Nephron progenitor cell (in vitro differentiated cells): ENCODE data around the gene TAF4B.

Experiments used
- DNase-seq: peaks from one replicate; pipeline ENCODE4 v3.0.0; 2021
- H3K27ac Mint-ChIP-seq: 2 replicates; pipeline ENCODE4 v1.8.0; 2021; ENCODE audit warnings: mild to moderate bottlenecking, moderate library complexity, mixed read lengths
- H3K27me3 Mint-ChIP-seq: 2 replicates; pipeline ENCODE4 v1.8.0; 2021; ENCODE audit warnings: mild to moderate bottlenecking, low read depth, mixed read lengths; ENCODE audit not compliant: poor library complexity
- H3K36me3 Mint-ChIP-seq: 2 replicates; pipeline ENCODE4 v1.8.0; 2021; ENCODE audit warnings: low read depth, mixed read lengths
- H3K4me1 Mint-ChIP-seq: 2 replicates; pipeline ENCODE4 v1.8.0; 2021; ENCODE audit warnings: mixed read lengths
- H3K4me3 Mint-ChIP-seq: 2 replicates; pipeline ENCODE4 v1.8.0; 2021; ENCODE audit warnings: mild to moderate bottlenecking, moderate library complexity, mixed read lengths
- H3K9me3 Mint-ChIP-seq: 2 replicates; pipeline ENCODE4 v1.8.0; 2021; ENCODE audit warnings: mild to moderate bottlenecking, moderate library complexity, mixed read lengths
- CTCF ChIP-seq: fragments of 200-600 bp; sonication (generic); IDR thresholded peaks from 2 replicates; pipeline ENCODE4 v1.5.0; 2021; ENCODE audit warnings: antibody characterized with exemption

TAF4B gene, protein sequence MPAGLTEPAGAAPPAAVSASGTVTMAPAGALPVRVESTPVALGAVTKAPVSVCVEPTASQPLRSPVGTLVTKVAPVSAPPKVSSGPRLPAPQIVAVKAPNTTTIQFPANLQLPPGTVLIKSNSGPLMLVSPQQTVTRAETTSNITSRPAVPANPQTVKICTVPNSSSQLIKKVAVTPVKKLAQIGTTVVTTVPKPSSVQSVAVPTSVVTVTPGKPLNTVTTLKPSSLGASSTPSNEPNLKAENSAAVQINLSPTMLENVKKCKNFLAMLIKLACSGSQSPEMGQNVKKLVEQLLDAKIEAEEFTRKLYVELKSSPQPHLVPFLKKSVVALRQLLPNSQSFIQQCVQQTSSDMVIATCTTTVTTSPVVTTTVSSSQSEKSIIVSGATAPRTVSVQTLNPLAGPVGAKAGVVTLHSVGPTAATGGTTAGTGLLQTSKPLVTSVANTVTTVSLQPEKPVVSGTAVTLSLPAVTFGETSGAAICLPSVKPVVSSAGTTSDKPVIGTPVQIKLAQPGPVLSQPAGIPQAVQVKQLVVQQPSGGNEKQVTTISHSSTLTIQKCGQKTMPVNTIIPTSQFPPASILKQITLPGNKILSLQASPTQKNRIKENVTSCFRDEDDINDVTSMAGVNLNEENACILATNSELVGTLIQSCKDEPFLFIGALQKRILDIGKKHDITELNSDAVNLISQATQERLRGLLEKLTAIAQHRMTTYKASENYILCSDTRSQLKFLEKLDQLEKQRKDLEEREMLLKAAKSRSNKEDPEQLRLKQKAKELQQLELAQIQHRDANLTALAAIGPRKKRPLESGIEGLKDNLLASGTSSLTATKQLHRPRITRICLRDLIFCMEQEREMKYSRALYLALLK

GRCh38 chr18:26226229-26227050 lies at the start of gene TAF4B:
TSS of gene TAF4B (plus strand) at chr18:26226445. CDS start at chr18:26226934, 489 bp downstream.
- Mint-ChIP-seq H3K4me1 (peaks cover 39% of the 10 kb centered on the region), H3K4me3 (peak within 1 kb of the TSS; percentile 96), H3K36me3 (peaks cover 5% of the 10 kb centered on the region), H3K9me3 (peaks cover 5% of the 10 kb centered on the region), H3K27ac (peak within 1 kb of the TSS; percentile 79), H3K27me3 (peaks cover 15% of the 10 kb centered on the region)
- no peak for TF ChIP-seq CTCF
- DNase-seq = peak; percentile 97

DNA sequence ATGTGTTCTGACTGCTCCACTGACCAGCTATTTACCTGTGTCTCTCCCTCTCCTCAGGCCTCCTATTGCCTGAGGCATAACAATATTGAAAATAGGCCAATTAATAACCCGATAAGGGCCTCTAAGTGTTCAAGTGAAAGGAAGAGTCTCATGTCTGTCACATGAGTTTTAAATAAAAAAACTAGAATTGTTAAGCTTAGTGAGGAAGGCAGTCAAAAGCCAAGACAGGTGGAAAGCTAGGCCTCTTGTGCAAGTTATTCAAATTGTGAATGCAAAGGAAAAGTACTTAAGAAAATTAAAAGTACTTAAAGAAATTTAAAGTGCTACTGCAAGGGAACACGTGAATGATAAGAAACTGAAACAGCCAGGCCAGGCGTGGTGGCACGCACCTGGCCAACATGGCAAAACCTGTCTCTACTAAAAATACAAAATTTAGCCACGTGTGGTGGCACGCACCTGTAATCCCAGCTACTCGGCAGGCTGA lies 44.9 kb upstream of the TAF4B start:
- H3K4me3 Mint-ChIP-seq = no peak overlapping the region
- no peak for TF ChIP-seq CTCF
- H3K27ac Mint-ChIP-seq = no peak overlapping the region
- no peaks in the 10 kb centered on the region for H3K4me1 Mint-ChIP-seq
- H3K9me3 Mint-ChIP-seq = peaks cover 7% of the 10 kb centered on the region
- H3K36me3 Mint-ChIP-seq = no peaks in the 10 kb centered on the region
- DNase-seq = no peak
- H3K27me3 Mint-ChIP-seq = no peaks in the 10 kb centered on the region

- H3K9me3 Mint-ChIP-seq = peaks cover 18% of the 10 kb centered on the region
- no peaks in the 10 kb centered on the region for H3K27me3 Mint-ChIP-seq
- TF ChIP-seq CTCF = no peak
- DNase-seq = no peak
- no peak overlapping the region for H3K4me3 Mint-ChIP-seq
- H3K27ac Mint-ChIP-seq = no peak overlapping the region
- H3K36me3 Mint-ChIP-seq = no peaks in the 10 kb centered on the region
- H3K4me1 Mint-ChIP-seq = no peaks in the 10 kb centered on the region
Observed at GRCh38 chr18:26183395-26184112, 42.7 kb upstream of the TAF4B start.

DNA sequence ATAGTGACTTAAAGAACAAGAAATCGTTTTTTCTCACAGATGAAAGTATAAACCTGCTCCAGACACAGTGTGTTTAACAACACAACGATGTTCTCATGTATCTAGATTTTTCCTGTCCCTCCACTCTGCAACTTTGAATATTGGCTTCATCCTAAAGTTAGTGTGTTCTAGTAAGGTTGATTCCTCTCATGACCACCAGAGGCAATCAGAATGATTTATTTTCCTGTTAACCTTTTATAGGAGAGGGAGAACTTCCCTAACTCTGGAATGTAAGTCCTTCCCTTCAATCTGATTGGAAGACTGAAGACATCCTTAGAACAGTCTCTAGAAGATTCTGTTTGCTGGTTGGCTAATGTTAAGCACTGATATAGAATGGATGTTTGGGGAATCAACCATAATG lies 41.0 kb upstream of the TAF4B start:
- H3K36me3 Mint-ChIP-seq = no peaks in the 10 kb centered on the region
- no peak for TF ChIP-seq CTCF
- H3K27me3 Mint-ChIP-seq = peaks cover 4% of the 10 kb centered on the region
- H3K27ac Mint-ChIP-seq = no peak overlapping the region
- H3K9me3 Mint-ChIP-seq = peaks cover 18% of the 10 kb centered on the region
- H3K4me3 Mint-ChIP-seq = no peak overlapping the region
- no peaks in the 10 kb centered on the region for H3K4me1 Mint-ChIP-seq
- DNase-seq = no peak

DNA sequence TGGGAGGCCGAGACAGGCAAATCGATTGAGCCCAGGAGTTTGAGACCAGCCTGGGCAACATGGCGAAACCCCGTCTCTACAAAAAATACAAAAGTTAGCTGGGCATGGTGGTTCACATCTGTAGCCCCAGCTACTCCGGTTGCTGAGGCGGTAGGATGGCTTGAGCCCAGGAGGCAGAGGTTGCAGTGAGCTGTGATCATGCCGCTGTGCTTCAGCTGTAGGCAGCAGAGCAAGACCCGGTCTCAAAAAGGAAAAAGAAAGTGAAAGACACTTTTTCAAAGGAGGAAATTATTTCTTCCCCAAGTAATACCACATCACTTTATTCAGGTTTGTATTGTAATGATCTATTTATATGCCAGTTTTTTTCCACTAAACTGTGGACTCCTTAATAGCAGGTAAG lies 35.7 kb upstream of the TAF4B start:
- H3K4me3 Mint-ChIP-seq = no peak overlapping the region
- no peaks in the 10 kb centered on the region for H3K4me1 Mint-ChIP-seq
- H3K9me3 Mint-ChIP-seq = peaks cover 11% of the 10 kb centered on the region
- no peak for DNase-seq
- H3K27ac Mint-ChIP-seq = no peak overlapping the region
- H3K36me3 Mint-ChIP-seq = no peaks in the 10 kb centered on the region
- no peak for TF ChIP-seq CTCF
- peaks cover 6% of the 10 kb centered on the region for H3K27me3 Mint-ChIP-seq
